Cardiac fibroblast (primary cell): Measurements from ENCODE around the gene TMPRSS9.

Experiments used
- DNase-seq, 2 donors: peaks; one replicate each; pipeline versions ENCODE4 v3.0.0 to v3.0.0-alpha.2; 2010; ENCODE audit warnings: low read depth in 2 of 2
- H3K4me3 ChIP-seq, 2 donors: replicated peaks in 1 of 2; 1 replicate in 1 of 2; 2 replicates in 1 of 2; pipeline ENCODE4 v1.5.1; 2011; ENCODE audit warnings: low read depth in 2 of 2, low read length in 2 of 2, mild to moderate bottlenecking in 2 of 2, moderate library complexity in 1 of 2
- TF ChIP-seq, protein P1 (sequence below): IDR thresholded peaks from one replicate; pipeline ENCODE4 v1.5.1; 2011; ENCODE audit warnings: low read depth, mild to moderate bottlenecking, low read length, inconsistent platforms

Gene TMPRSS9

DNA sequence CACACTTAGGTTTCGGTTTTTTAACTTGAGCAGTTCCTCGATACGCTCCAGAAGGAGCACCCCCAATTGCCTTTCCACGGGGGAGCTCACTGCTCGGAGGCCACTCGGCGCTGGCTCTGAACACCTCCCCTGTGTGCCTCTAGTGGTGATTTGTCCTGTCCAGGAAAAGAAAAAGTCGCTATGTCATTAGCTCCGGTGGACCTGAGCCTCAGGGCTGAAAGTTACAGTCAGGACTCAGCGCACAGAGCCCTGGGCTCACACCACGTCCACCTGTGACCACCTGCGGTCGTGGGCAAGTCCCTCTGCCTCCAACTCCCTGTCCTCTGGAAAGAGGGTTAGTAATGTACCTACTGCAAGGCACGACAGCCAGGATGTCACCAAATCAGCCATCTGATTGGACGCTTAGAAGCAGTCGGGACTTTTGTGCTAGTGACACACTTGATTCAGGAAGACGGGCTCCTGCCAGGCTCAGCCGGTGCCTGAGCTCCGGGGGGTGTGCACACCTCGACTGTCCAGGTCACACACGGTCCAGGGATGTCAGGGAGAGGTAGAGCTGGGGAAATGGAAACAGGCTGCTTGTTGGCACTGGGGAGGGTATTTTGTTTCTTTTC is 3.9 kb upstream of the TMPRSS9 start:
- no peak overlapping the region for H3K4me3 ChIP-seq
- TF ChIP-seq, protein P1, sequence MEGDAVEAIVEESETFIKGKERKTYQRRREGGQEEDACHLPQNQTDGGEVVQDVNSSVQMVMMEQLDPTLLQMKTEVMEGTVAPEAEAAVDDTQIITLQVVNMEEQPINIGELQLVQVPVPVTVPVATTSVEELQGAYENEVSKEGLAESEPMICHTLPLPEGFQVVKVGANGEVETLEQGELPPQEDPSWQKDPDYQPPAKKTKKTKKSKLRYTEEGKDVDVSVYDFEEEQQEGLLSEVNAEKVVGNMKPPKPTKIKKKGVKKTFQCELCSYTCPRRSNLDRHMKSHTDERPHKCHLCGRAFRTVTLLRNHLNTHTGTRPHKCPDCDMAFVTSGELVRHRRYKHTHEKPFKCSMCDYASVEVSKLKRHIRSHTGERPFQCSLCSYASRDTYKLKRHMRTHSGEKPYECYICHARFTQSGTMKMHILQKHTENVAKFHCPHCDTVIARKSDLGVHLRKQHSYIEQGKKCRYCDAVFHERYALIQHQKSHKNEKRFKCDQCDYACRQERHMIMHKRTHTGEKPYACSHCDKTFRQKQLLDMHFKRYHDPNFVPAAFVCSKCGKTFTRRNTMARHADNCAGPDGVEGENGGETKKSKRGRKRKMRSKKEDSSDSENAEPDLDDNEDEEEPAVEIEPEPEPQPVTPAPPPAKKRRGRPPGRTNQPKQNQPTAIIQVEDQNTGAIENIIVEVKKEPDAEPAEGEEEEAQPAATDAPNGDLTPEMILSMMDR = no peak

DNA sequence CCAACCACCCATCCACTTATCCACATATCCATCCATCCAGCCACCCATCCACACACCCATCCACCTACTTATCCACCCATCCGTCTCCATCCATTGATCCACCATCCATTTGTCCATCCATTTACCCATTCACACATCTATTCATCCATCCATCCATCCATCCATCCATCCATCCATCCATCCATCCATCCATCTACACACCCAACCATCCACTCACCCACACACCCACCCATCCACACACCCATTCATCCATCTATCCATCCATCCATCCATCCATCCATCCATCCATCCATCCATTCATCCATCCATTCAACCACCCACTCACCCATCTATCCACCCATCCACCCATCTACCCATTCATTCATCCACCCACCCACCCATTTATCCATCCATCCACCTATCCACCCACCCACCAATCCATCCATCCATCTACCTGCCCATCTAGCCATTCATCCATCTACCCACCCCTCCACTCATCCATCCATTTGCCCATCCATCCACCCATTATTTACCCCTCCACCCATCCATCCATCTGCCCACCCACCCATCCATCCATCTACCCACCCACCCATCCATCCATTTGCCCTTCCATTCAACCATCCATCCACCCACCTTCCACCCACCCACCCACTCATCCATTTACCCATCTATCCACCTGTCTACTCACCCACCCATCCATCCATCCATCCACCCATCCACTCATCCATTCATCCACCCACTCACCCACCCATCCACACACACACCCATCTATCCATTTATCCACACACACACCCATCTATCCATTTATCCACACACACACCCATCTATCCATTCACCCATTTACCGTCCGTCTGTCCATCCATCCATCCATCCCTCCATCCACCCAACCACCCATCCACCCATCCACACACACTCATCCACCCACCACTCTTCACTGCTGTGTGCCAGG is 2.5 kb upstream of the TMPRSS9 start:
- DNase-seq = no peak
- H3K4me3 ChIP-seq = no peak overlapping the region
- TF ChIP-seq, protein P1 = no peak

More for the DNA sequence above, 3.9 kb upstream of the TMPRSS9 start:
- no peak for DNase-seq

DNA sequence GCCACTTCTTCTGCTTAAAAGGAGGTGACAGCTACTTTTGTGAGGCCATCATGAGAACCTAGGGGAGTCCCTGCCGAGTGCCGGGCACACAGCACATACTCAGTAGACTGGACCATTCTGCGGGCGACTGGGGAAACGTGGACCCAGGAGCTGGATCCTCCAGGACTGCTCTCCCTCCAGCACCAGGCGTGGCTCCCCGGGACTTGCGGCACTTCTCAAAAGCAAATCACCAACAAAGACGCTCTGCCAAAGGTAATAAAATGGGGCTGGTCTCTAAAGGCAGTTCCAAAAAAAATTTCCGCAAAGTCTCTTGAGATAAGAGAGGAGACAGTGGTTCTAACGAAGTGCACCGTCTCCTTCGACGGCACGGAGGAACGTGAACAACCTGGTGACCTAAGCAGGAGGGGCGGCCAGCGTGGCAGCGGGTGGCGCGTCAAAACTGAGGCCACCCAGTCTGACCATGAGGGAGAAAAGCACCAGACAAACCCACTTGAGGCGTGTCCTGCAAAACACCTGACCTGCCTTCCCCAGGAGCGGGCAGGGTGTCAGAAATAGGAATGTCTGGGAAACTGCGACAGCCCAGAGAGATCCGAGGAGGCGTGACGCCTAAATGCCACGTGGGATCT is 1.4 kb upstream of the TMPRSS9 start:
- no peak for DNase-seq
- H3K4me3 ChIP-seq = no peak overlapping the region
- TF ChIP-seq, protein P1 = no peak

- no peak overlapping the region for H3K4me3 ChIP-seq
- DNase-seq = no peak
- TF ChIP-seq, protein P1 = no peak
These were observed 768 bp downstream of the TMPRSS9 start for GRCh38 chr19:2360833-2361232.

DNA sequence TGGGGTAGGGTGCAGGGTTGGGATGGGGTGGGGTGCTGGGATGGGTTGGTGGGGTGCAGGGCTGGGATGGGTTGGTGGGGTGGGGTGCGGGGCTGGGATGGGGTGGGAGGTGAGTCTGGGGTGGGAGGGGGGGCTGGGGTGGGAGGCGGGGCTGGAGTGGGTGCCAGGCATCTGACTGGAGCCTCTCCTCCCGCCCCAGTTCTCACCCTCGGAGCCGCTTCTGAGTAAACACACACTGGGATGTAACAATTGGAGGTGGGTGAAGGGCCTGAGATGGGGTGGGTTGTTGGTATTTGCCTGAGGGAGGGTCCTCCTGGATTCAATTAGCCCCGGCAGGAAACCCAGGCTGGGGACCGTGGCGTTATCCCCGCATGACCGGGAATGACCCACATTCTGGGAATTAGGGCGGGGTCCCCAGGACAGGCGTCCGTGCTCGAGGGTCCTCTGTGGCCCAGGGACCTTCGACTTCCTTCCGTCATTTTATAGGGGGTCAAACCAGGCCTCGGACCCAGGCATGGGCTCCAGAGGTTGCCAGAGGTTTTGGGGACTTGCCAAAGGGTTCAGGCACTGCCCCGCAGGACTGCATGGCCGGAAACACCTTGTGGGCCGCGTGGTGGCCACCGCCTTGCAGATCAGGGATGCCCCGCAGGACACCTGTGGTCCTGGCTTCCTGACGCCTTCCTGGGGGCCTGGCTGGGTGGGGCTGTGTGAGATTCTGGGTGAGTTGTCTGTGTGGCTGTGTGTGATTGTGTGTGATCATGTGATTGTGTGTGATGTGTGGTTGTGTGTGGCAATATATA is 1.4 kb downstream of the TMPRSS9 start:
- TF ChIP-seq, protein P1 = no peak
- no peak for DNase-seq
- H3K4me3 ChIP-seq = no peak overlapping the region
